GM13976 (cell line): ENCODE measurements around the gene GCH1.

Experiments used
- DNase-seq: peaks from one replicate; pipeline ENCODE4 v3.0.0; 2012; ENCODE audit warnings: low spot score
- in situ Hi-C: fragments of 300-500 bp; cut with MboI; formaldehyde crosslinking; loops from one replicate; pipeline ENCODE4 v1.12.0; 2022; ENCODE audit warnings: low sequenced_read_pairs, mixed read lengths, inconsistent platforms; ENCODE audit not compliant: unreplicated experiment
- TF ChIP-seq, protein P1 (sequence below): IDR thresholded peaks from 2 replicates; pipeline ENCODE4 v1.5.1; 2012; ENCODE audit warnings: borderline replicate concordance, mild to moderate bottlenecking; ENCODE audit not compliant: insufficient read depth; ENCODE audit errors: extremely low read depth, missing control alignments, control extremely low read depth

Gene GCH1

DNA sequence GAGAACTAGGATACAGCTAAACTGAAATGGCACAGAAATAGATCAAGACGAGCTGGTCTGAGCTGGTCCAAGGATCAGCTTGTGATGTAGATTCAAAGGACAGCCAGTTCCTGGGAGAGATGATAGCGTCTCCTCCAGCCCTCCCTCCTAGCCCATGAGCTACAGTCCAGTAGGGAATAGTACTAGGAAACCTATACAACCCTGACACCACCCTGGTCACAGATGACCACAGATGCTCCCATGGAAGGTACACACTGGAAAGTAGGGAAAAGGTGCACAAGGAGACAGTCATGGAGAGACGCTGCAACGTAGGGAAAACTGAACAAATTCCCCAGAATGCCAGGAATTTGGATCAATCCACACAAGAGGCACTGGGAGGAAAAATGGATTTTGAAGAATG lies 6.9 kb downstream of the GCH1 start:
- in situ Hi-C loops = no loop called here
- TF ChIP-seq, protein P1, sequence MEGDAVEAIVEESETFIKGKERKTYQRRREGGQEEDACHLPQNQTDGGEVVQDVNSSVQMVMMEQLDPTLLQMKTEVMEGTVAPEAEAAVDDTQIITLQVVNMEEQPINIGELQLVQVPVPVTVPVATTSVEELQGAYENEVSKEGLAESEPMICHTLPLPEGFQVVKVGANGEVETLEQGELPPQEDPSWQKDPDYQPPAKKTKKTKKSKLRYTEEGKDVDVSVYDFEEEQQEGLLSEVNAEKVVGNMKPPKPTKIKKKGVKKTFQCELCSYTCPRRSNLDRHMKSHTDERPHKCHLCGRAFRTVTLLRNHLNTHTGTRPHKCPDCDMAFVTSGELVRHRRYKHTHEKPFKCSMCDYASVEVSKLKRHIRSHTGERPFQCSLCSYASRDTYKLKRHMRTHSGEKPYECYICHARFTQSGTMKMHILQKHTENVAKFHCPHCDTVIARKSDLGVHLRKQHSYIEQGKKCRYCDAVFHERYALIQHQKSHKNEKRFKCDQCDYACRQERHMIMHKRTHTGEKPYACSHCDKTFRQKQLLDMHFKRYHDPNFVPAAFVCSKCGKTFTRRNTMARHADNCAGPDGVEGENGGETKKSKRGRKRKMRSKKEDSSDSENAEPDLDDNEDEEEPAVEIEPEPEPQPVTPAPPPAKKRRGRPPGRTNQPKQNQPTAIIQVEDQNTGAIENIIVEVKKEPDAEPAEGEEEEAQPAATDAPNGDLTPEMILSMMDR = no peak
- DNase-seq = no peak

- TF ChIP-seq, protein P1 = no peak
- in situ Hi-C loops = no loop called here
- no peak for DNase-seq
These were observed 7.6 kb downstream of the GCH1 start for GRCh38 chr14:54894995-54895394.

- in situ Hi-C loops = no loop called here
- DNase-seq = peak; percentile 39
- TF ChIP-seq, protein P1 = peak; percentile 47
These were observed 9.4 kb downstream of the GCH1 start for GRCh38 chr14:54893151-54893760.

DNA sequence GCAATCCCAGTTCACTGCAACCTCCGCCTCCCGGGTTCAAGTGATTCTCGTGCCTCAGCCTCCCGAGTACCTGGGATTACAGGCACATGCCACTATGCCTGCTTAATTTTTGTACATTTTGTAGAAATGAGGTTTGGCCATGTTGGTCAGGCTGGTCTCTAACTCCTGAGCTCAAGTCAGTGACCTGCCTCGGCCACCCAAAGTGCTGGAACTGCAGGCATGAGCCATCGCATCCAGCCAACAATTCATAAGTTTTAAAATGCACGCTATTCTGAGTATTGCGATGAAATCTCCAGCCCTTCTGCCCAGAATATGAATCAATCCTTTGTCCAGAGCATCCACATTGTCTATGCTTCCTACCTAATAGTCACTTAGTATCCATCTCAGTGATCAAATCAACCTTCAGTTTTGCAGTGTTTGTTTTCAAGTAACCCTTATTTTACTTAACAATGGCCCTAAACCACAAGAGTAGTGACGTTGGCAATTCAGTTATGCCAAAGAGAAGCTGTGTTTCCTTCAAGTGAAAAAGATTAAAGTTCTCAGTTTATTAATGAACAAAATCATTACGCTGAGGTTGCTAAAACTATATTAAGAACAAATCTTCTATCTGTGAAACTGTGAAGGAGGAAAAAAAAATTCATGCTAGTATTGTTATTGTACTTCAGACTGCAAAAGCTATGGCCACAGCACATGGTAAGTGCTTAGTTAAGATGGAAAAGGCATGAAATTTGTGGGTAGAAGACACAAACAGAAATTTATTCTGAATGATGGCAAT lies 11.0 kb downstream of the GCH1 start:
- TF ChIP-seq, protein P1 = no peak
- in situ Hi-C loops = no loop called here
- no peak for DNase-seq

- TF ChIP-seq, protein P1 = no peak
- DNase-seq = peak; percentile 48
- in situ Hi-C loops = no loop called here
These were observed 11.8 kb downstream of the GCH1 start for GRCh38 chr14:54890788-54891187.

DNA sequence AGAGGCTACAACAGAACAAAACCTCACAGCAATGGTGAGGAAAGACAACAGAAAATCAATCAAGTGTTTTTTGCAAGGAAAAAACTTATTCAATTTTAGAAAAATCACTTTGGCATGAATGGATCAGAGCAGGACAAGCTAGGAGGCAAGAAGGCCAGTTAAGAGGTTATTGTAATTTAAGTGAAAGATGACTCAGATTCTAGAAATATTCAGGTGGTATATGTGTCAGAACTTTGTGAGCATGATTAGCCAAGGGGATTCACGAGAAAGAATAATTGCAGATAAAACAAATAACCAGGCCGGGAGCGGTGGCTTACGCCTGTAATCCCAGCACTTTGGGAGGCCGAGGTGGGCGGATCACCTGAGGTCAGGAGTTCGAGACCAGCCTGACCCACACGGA lies 12.7 kb downstream of the GCH1 start:
- no peak for DNase-seq
- TF ChIP-seq, protein P1 = no peak
- in situ Hi-C loops = no loop called here
